A549 (cell line): ENCODE results near the gene N4BP3. TPM values are rescaled to one million over a fixed set of nuclear protein-coding genes. Genes with fewer than 3 reads are reported as not detected.

Experiments used
- ATAC-seq, 2 experiments: fragments of 200-7000 bp in 1 of 2; fragments of >200 bp in 1 of 2; cut with Nextera tagmentation in 1 of 2; cut with Tn5 transposase in 1 of 2; 3 replicates each; pipeline versions ENCODE4 v1.8.0 to v1.9.1; 2018 to 2020; ENCODE audit warnings: mild to moderate bottlenecking in 1 of 2, moderate library complexity in 1 of 2
- CTCF ChIA-PET: fragments of 300-600 bp; sonication (Branson Sonifier 250); formaldehyde crosslinking; extraction: SDS; loops from one replicate; lab custom pipeline; 2021; ENCODE audit warnings: antibody characterized with exemption, inconsistent platforms; lab: Yijun Ruan, JAX
- POLR2A ChIA-PET: fragments of 350-600 bp; formaldehyde crosslinking; extraction: SDS; loops from one replicate; lab custom pipeline; 2021; ENCODE audit warnings: antibody characterized with exemption, inconsistent platforms; lab: Yijun Ruan, JAX
- DNase-seq, 2 experiments: peaks; one replicate each; pipeline versions ENCODE4 v3.0.0 to v3.0.0-alpha.2; 2011 to 2016; ENCODE audit warnings: low read depth in 1 of 2, low spot score in 1 of 2
- FAIRE-seq: peaks from 2 replicates; lab custom pipeline; 2011; peaks lifted over from hg19 to GRCh38; lab: Jason Lieb, UNC
- H3K27ac ChIP-seq, 2 experiments: fragments of >200 bp; sonication (Bioruptor Twin); formaldehyde crosslinking; 3 replicates each; pipeline ENCODE4 v1.5.1; 2016 to 2017
- H3K4me1 ChIP-seq: fragments of >200 bp; sonication (Bioruptor Twin); formaldehyde crosslinking; 3 replicates; pipeline ENCODE4 v1.6.1; 2016
- H3K4me2 ChIP-seq: fragments of >200 bp; sonication (Bioruptor Twin); formaldehyde crosslinking; 3 replicates; pipeline ENCODE4 v1.6.1; 2016
- H3K4me3 ChIP-seq: fragments of >200 bp; sonication (Bioruptor Twin); formaldehyde crosslinking; 3 replicates; pipeline ENCODE4 v1.5.1; 2016
- H3K9me3 ChIP-seq: fragments of >200 bp; sonication (Bioruptor Twin); formaldehyde crosslinking; 3 replicates; pipeline ENCODE4 v1.6.1; 2016
- ATOH8 ChIP-seq: fragments of 250-450 bp; sonication (Bioruptor Pico); IDR thresholded peaks from 2 replicates; pipeline ENCODE4 v1.5.0; 2020; ENCODE audit warnings: low read depth, mild to moderate bottlenecking, moderate library complexity
- E2F6 ChIP-seq: IDR thresholded peaks from 2 replicates; pipeline ENCODE4 v1.6.1; 2012; ENCODE audit warnings: low read depth, borderline replicate concordance
- ESRRA ChIP-seq: fragments of 150-350 bp; IDR thresholded peaks from 2 replicates; pipeline ENCODE4 v1.6.1; 2014; ENCODE audit warnings: mild to moderate bottlenecking, low read length, borderline replicate concordance
- FOXS1 ChIP-seq: fragments of 250-450 bp; sonication (Bioruptor Pico); IDR thresholded peaks from 2 replicates; pipeline ENCODE4 v1.5.0; 2020; ENCODE audit warnings: mild to moderate bottlenecking, moderate library complexity
- HES2 ChIP-seq: fragments of >200 bp; sonication (Bioruptor Twin); formaldehyde crosslinking; IDR thresholded peaks from 2 replicates; pipeline ENCODE4 v1.6.1; 2016
- JUNB ChIP-seq: fragments of >200 bp; sonication (Bioruptor Twin); formaldehyde crosslinking; IDR thresholded peaks from 2 replicates; pipeline ENCODE4 v1.6.1; 2016
- SMC3 ChIP-seq: fragments of >200 bp; sonication (Bioruptor Twin); formaldehyde crosslinking; IDR thresholded peaks from 3 replicates; pipeline ENCODE4 v1.6.1; 2018; ENCODE audit warnings: inconsistent platforms
- ZFP36 ChIP-seq: fragments of 450-650 bp; IDR thresholded peaks from 2 replicates; pipeline ENCODE4 v1.6.1; 2014; ENCODE audit warnings: borderline replicate concordance; ENCODE audit not compliant: partially characterized antibody
- ZNF302 ChIP-seq: fragments of 250-450 bp; sonication (Bioruptor Pico); IDR thresholded peaks from 2 replicates; pipeline ENCODE4 v1.9.0; 2021; ENCODE audit warnings: inconsistent platforms, mild to moderate bottlenecking, moderate library complexity
- WGBS: methylation state at CpG from one replicate; pipeline ENCODE4 v1.1.6; 2017; ENCODE audit errors: missing lambda C conversion rate; 5-methylcytosine and 5-hydroxymethylcytosine counted together
- polyA plus RNA-seq, 4 experiments: library from polyadenylated mRNA; depleted of rRNA in 3 of 4; stranded (reverse); fragments of >200 nt; fragmentation: RNase III in 1 of 4; extraction: RNeasy Plus Mini Kit Qiagen cat#74134 plus additional on column Dnase treatment in 1 of 4; gene quantifications; 2 replicates in 3 of 4; 3 replicates in 1 of 4; pipeline ENCODE4 v1.2.3, GENCODE V29; 2011 to 2017
- TF ChIP-seq, protein P1 (sequence below): fragments of 200-600 bp; sonication (generic); IDR thresholded peaks from 2 replicates; pipeline ENCODE4 v1.6.1; 2016; ENCODE audit warnings: antibody characterized with exemption, mild to moderate bottlenecking, moderate library complexity
- TF ChIP-seq, protein P2 (sequence below): fragments of >200 bp; sonication (Bioruptor Twin); formaldehyde crosslinking; IDR thresholded peaks from 3 replicates; pipeline ENCODE4 v1.5.1; 2016

N4BP3 gene
- polyA plus RNA-seq, 2 of the 4 experiments (the other 2 are of a cell fraction), result 0.12 to 0.15 TPM

GRCh38 chr5:178080618-178081410 lies 32.5 kb upstream of the N4BP3 start:
- TF ChIP-seq JUNB (no peak), ATOH8 (CRISPR knock-in tag) (no peak), ZFP36 (no peak), ESRRA (no peak), SMC3 (no peak), FOXS1 (CRISPR knock-in tag) (no peak), HES2 (no peak), E2F6 (no peak), ZNF302 (CRISPR knock-in tag) (no peak)
- TF ChIP-seq, protein P1, sequence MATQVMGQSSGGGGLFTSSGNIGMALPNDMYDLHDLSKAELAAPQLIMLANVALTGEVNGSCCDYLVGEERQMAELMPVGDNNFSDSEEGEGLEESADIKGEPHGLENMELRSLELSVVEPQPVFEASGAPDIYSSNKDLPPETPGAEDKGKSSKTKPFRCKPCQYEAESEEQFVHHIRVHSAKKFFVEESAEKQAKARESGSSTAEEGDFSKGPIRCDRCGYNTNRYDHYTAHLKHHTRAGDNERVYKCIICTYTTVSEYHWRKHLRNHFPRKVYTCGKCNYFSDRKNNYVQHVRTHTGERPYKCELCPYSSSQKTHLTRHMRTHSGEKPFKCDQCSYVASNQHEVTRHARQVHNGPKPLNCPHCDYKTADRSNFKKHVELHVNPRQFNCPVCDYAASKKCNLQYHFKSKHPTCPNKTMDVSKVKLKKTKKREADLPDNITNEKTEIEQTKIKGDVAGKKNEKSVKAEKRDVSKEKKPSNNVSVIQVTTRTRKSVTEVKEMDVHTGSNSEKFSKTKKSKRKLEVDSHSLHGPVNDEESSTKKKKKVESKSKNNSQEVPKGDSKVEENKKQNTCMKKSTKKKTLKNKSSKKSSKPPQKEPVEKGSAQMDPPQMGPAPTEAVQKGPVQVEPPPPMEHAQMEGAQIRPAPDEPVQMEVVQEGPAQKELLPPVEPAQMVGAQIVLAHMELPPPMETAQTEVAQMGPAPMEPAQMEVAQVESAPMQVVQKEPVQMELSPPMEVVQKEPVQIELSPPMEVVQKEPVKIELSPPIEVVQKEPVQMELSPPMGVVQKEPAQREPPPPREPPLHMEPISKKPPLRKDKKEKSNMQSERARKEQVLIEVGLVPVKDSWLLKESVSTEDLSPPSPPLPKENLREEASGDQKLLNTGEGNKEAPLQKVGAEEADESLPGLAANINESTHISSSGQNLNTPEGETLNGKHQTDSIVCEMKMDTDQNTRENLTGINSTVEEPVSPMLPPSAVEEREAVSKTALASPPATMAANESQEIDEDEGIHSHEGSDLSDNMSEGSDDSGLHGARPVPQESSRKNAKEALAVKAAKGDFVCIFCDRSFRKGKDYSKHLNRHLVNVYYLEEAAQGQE, result no peak
- TF ChIP-seq, protein P2, sequence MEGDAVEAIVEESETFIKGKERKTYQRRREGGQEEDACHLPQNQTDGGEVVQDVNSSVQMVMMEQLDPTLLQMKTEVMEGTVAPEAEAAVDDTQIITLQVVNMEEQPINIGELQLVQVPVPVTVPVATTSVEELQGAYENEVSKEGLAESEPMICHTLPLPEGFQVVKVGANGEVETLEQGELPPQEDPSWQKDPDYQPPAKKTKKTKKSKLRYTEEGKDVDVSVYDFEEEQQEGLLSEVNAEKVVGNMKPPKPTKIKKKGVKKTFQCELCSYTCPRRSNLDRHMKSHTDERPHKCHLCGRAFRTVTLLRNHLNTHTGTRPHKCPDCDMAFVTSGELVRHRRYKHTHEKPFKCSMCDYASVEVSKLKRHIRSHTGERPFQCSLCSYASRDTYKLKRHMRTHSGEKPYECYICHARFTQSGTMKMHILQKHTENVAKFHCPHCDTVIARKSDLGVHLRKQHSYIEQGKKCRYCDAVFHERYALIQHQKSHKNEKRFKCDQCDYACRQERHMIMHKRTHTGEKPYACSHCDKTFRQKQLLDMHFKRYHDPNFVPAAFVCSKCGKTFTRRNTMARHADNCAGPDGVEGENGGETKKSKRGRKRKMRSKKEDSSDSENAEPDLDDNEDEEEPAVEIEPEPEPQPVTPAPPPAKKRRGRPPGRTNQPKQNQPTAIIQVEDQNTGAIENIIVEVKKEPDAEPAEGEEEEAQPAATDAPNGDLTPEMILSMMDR, result no peak
- TF ChIP-seq, all 56 proteins: peak for 0
- ATAC-seq (no peak), FAIRE-seq (no peak), DNase-seq (no peak)
- Histone ChIP-seq H3K9me3 (no peaks in the 10 kb centered on the region), H3K4me2 (no peak overlapping the region), H3K4me3 (no peak overlapping the region), H3K4me1 (no peaks in the 10 kb centered on the region), H3K27ac (no peak overlapping the region)
- WGBS, result 85% methylated on average over 9 of the region's 9 CpGs
- POLR2A ChIA-PET, result no interaction called here
- CTCF ChIA-PET, result interaction anchor here (8.8 kb wide), 1 partner anchor 66 kb away, joined by 174 read pairs; no protein-coding TSS in a partner anchor

DNA sequence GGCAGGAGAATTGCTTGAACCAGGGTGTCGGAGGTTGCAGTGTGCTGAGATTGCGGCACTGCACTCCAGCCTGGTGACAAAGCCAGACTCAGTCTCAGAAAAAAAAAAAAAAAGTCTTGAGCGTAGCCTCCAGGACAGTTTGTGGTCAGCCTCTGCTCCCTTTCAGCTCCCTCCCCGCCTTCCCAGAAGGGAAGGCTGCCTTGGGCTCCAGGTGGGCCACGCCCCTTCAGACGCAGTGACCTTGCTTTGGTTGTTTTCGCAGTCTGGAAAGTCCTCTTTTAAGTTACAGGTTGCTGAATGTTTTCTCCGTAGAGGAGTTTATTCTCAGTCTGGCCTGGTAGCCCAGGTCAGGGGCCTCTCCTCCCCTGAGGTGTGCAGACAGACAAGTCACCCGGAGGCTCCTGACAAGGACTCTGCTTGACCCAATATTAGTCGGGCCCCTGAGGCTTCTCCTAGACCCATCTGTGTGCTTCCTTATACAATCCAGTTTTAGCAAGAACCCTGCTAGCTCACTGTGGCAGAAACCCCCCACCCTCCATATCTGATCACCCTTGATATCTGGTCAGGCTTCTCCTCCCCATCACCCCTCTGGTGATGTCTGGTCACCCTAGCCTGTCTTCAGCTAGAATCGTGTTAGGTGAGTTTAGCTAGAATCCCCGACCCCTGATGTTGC lies 31.6 kb upstream of the N4BP3 start:
- 53% methylated on average over 12 of the region's 12 CpGs for WGBS
- POLR2A ChIA-PET, result no interaction called here
- H3K27ac ChIP-seq, result no peak overlapping the region
- no peaks in the 10 kb centered on the region for H3K4me1 ChIP-seq
- DNase-seq (no peak), ATAC-seq (no peak), FAIRE-seq (no peak)
- no peak for TF ChIP-seq ATOH8 (CRISPR knock-in tag)
- CTCF ChIA-PET, result interaction anchor here (1.3 kb wide), 1 partner anchor 10 kb away, joined by 3 read pairs; no protein-coding TSS in a partner anchor
- no peak overlapping the region for H3K4me2 ChIP-seq
- H3K9me3 ChIP-seq, result no peaks in the 10 kb centered on the region
- no peak overlapping the region for H3K4me3 ChIP-seq
